Stimulated activated CD8-positive, alpha-beta memory T cell treated with anti-CD3 and anti-CD28 coated beads, Interleukin-15, amount 100 ng/mL, for 4 hours (primary cell): ENCODE data around the gene ZNF433.
A peak's percentile ranks its signal among the peaks of the same experiment; 100 is the strongest.

Experiments used
- DNase-seq, 2 donors: peaks; one replicate each; pipeline ENCODE4 v3.0.0-alpha.2; 2020; ENCODE audit warnings: low read depth in 2 of 2

ZNF433 gene

DNA sequence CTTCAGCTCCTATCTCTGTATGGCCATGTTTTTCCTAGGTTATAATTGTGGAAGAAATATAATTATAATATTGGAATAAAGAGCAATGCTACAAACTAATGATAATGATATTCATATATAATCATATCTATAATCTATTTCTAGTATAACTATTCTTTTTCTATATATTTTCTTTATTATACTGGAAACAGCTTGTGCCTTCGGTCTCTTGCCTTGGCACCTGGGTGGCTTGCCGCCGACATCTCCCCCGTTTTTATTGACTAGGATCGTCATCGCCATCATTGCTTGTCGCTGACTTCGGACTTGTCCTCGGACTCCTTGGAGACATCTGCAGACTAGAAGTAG, 46.4 kb downstream of the ZNF433 start:
- DNase-seq: no peak

DNA sequence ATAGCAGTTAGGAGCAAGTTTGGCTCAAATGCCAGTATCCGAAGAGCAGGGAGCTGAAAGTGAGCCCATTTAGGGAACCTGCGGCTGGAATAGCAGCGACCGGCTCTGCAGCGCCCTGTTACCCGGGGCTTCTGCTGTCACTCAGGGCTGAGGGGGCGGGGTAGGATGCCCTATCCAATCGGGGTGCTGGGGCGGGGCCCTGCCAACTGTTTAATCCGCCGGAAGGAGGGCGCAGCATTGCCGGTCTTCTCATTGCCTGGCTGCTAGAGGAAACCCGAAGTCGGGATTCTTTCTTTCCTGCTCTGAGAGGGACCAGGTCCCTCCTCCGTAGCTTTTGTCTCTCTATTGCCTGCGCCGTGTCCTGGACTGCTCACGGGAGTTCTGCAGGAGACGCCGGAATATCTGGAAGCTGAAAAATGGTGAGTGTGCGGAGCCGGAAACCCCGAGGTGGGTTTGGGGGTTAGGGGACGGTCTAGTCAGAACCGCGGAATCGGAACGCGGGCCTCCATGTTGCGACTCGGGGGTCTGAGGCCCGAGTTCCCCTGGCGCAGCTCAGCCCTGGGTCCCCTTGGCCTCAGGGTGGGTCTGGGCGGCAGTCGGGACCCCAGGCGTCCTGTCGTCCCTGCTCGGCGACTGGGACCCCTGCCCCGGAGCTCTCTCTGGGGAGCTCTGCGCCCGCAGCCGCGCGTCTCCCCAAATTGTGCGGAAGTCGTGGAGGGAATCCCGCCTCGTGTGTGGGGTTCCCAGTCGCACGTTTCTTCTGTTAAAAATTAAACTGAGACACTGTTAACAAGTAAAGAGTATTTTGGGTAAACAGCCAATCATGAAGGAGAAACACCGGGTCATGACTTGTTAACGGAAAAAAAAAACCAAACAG, 47.8 kb downstream of the ZNF433 start:
- peak; percentile 79 to 90 for DNase-seq

DNA sequence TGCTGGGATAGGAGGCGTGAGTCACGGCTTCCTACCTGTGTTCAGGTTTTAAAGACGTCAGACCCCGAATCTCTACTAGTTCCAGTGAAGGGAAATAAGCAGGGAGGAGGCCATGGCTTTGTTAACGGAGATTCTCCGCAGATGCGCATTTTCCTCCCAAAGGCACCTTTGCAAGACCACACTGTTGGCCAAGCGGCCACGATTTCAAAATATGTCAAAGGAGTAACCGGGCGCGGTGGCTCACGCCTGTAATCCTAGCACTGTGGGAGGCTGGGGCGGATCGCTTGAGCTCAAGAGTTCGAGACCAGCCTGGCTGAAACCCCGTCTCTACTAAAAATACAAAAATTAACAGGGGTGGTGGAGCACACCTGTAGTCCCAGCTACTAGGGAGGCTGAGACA, 48.7 kb downstream of the ZNF433 start:
- DNase-seq: no peak

DNA sequence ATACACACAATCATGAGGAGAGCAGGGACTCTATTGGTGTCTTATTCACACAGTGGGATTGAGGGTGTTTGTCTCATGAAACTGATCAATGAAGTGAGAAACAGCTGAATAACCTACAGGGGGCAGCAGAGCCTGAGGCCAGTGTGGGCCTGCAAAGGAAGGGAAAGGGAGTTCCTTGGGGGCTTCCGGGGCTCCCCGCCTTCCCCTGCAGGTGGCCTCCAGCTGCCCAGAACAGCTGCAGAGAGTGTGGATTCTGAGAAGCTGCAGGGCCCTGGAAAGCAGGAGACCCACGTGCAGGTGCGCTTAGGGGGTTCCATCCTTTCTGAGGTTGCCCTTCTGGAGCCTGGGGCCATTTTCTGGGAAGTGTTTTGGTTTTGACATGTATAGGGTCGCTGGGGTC, 50.5 kb downstream of the ZNF433 start:
- DNase-seq: no peak

GRCh38 chr19:11982526-11982925, 53.0 kb downstream of the ZNF433 start:
- no peak for DNase-seq

DNA sequence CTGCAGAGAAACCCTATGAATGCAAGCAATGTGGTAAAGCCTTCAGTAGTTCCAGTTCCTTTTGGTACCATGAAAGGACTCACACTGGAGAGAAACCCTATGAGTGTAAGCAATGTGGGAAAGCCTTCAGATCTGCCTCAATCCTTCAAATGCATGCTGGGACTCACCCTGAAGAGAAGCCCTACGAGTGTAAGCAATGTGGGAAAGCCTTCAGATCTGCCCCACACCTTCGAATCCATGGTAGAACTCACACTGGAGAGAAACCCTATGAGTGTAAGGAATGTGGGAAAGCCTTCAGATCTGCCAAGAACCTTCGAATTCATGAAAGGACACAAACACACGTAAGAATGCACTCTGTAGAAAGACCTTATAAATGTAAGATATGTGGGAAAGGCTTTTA, 56.0 kb downstream of the ZNF433 start:
- no peak for DNase-seq

GRCh38 chr19:11978492-11979100, 56.9 kb downstream of the ZNF433 start:
- no peak for DNase-seq

DNA sequence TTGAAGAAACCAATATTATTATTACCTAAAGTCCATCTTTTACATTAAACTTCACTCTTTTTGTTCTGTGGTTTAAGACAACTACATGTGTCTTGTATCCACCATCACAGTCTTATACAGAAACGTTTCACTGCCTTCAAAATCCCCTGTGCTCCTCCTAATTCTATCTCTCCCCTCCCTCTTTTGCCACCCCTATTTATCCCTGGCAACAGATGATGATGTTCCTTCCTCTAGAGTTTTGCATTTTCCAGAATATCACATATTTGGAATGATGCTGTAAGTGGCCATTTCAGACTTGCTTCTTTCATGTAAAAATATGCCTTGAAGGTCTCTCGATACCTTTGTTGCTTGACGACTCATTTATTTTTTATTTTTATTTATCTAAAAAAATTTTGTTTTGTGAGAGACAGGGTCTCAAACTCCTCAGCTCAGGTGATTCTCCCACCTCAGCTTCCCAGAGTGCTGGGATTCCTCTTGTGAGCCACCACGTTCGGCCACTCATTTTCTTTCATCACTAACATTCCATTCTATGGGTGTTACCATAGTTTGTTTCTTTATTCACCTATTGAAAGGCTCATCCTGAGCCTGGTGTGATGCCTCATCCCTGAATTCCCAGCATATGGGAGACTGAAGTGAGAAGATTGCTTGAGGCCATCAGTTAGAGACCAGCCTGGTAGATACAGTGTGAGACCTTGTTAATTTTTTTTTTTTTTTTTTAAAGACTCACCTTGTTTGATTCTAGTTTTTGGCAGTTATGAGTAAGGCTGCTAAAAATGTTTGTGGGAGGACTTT, 62.3 kb downstream of the ZNF433 start:
- DNase-seq: no peak

- no peak for DNase-seq
These were observed 64.4 kb downstream of the ZNF433 start for GRCh38 chr19:11971041-11971440.

- no peak for DNase-seq
These were observed 65.3 kb downstream of the ZNF433 start for GRCh38 chr19:11970174-11970573.

DNA sequence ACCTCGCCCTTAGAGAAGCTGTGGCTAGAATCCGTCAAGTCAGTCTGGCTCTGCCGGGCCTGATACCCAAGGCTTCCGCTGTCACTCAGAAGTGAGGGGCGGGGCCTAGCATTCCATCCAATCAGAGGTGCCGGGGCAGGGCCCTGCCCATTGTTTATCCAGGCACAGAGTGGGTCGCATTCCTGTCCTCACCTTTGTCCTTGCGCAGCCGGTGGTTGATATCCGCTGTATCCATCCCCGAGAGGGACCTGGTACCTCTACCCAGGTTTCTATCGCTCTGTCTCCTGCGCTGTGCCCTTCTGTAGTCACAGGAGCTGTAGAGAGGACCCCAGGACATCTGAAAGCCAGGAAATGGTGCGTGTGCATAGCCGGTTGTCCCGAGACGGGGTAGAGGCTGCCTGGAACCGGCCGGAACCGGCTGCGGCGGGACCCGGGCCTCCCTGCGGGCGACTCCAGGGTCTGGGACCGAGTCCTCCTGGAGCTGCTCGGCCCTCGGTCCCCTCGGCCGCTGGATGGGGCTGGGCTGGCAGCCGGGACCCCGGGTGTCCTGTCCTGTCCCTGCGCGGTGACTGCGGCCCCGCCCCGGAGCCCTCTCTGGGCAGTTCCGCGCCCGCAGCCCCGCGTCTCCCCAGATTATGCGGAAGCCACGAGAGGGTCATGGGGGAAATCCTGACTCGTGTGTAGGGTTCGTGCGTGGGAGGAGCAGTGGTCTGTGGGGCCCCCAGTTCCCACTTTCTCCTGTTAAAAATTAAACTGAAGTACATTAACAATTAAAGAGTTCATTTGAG, 70.4 kb downstream of the ZNF433 start, which contains the start of gene ZNF763:
Gene ZNF763 (plus strand): TSS at position 183 of the 788 bp plus-strand sequence. CDS start 169 bp downstream, at position 352.
- DNase-seq: peak; percentile 60 to 75
